DMS 273 treated with DMSO at 0.1 percent for 48 hours (cell line): ENCODE data around the gene RIN3.
"Not testable (repeated sequence)": the region's sequence is repeated elsewhere in the genome, so short reads cannot be mapped to it uniquely, and the experiment has no call there.

Source experiments
- DNase-seq: peaks from one replicate; lab custom pipeline; 2025; lab: John Stamatoyannopoulos, UW

RIN3 gene

GRCh38 chr14:92665661-92666110 lies 152.1 kb downstream of the RIN3 start:
- no peak for DNase-seq

DNA sequence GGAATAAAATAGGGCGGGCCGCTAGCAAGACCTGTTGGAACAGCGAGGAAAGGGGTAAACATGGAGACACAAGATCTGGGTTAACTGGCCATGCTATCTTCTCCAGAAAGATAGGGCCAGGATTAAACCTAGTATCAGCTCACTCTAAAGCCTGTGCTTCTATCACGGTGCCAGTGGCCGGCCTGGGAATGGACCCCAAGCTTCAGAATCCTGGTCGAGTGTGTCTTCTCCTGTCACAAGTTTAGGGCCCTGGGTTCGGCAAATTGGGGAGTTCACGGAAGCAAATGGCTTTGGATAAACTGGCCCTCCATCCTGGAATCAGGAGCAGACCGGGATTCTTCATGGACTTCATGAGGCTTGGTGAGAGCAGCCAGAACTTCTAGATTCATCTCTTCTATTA lies 152.7 kb downstream of the RIN3 start:
- no peak for DNase-seq

DNA sequence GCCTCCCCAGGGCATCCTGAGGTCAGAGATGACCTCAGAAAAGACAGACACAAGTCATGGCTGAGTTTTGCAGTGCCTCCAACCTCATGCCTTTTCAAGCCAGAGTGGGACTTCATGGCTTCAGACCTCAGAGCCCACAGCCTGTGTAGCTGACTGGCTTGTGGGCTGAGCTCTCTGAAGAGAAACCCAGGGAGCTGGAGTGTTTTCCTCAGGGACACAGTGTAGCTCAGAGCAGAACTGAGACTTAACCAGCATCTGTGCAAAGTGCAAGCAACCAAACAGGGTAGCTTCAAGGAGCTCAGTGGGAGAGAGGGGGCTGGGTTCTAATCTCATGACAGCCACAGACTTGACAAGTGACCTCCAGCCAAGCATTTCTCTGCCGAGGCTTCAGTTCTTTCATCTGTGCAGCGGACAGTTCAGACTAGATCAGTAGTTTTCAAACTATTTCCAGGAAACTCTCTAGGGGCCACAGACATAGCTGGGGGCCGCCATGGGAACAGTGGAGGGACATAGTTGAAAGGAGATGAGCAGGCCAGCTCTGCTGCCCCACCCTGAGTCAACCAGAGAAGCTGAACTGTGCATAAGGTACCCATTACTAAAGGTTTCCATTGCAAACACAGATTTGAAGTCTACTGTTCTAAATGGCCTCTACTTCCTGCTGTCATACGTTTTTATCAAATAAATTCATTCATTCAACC lies 154.8 kb downstream of the RIN3 start:
- DNase-seq = no peak

GRCh38 chr14:92670160-92670559 lies 156.6 kb downstream of the RIN3 start:
- peak; percentile 91 for DNase-seq

DNA sequence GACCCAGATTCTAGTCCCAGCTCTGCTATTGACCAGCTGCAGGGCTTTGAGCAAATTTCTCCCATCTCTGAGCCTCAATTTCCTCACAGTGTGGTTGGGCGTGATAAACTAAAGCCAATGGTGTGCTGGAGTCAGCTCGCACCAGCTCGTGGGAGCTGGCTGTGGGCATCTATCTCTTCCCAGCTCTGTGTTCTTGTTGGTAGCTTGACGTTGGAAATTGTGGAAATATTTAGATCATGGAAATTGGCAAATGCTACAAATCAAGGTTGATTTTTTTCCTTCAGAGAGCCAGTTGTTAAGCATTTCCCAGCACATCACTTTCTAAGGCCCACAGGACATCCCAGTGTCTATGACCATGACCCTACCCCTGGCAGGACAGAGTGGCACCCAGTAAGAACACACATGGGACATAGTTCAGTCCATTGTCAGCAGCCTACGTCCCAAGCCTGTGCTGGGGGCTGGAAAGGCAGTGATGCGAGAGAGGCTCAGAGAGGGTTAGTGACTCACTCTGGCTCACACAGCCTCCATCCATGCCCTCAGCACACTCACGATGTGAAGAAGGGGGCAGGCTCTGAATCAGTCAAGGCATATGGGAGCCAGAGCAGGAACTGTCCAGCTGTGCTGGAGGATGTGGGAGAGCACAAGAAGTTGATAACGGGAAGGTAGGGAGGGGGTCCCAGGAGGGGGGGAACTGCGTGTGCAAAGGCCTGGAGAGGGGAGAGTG lies 157.2 kb downstream of the RIN3 start:
- no peak for DNase-seq

DNA sequence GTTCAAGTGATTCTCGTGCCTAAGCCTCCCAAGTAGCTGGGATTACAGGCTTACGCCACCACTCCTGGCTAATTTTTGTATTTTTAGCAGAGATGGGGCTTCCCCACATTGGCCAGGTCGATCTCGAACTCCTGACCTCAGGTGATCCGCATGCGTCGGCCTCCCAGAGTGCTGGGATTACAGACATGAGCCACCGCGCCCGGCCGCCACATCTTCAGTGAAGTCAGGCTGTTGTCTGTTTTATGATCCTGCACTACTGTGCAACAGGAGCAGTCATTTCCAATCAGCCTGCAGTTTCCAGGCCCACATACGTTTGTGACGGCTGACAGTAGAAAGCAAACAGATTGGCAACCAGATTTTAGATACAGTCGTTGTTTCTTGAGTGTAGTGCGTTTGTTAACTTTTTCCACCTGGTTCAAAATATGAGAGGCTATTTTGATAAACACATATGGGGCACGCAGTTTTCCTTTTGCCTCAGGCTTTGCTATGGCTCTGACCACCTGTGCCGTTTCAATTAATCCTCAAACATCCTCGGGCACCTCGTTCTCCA lies 160.1 kb downstream of the RIN3 start:
- no peak for DNase-seq

DNA sequence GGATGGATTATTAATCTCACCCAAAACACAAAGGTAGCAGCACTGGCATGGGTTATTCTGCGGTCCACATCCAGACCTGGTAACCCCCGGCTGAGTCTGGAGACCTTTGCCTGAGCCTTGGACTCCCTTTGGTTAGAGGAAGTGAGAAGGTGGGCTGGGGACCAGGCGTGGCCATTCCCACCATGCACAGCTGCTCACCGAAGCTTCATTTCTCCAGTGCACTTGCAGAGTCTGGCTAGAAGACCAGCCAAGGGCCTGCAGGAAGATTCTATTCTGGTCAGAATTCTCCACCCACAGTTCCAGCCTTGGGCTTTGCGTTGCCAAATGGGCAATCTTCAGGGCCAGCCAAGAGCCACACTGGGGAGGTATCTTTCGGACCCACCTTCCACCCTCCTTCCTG lies 161.8 kb downstream of the RIN3 start:
- DNase-seq = no peak

GRCh38 chr14:92675976-92676375 lies 162.4 kb downstream of the RIN3 start:
- DNase-seq = no peak

GRCh38 chr14:92676403-92677086 lies 163.0 kb downstream of the RIN3 start:
- DNase-seq = no peak

GRCh38 chr14:92677087-92677668 lies 163.6 kb downstream of the RIN3 start:
- DNase-seq = no peak

DNA sequence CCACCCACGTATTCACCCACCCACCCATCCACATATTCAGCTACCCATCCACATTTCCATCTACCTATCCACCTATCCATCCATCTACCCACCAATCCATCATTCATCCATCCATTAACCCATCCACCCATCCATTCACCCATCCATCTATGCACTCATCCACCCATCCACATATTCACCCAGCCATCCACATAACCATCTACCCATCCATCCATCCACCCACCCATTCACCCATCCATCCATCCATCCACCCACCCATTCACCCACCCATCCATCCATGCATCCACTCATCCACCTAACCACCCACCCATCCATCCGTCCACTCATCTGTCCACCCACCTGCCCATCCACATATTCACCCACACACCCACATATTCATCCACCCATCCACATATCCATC lies 164.4 kb downstream of the RIN3 start:
- DNase-seq = no peak

DNA sequence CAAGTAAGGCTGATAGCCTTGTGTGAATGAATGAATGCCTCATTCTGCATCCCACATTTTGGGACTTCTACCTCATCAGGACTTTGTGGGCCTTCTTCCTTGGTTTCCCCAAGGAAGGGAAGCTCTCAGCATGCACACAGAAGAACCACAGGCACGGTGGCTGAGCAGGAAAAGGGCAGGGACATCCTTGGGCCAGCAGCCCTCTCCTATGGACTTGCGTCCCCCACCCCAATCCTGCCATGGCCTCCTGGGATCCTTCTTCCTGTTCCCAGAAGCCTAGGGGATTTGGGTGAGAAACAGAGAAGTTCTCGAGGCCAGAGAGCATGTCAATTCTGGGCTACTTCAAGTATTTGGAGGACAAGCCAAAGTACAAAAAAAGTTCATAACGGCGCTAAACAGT lies 165.2 kb downstream of the RIN3 start:
- DNase-seq = no peak

- DNase-seq = no peak
Observed at GRCh38 chr14:92679246-92679645, 165.7 kb downstream of the RIN3 start.

DNA sequence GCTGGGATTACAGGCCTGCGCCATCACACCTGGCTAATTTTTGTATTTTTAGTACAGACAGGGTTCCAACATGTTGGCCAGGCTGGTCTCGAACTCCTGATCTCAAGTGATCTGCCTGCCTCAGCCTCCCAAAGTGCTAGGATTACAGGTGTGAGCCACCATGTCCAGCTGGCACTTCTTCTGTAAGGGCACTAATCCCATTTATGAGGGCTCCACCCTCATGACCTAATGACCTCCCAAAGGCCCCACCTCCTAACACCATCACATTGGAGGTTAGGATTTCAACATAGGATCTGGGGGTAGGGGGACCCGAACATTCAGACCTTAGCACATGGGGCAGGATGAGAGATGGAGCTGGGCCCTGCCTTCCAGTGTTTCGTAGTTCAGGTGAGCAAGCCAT lies 166.7 kb downstream of the RIN3 start:
- DNase-seq = not testable (repeated sequence)

GRCh38 chr14:92680781-92681650 lies 167.4 kb downstream of the RIN3 start:
- peak; percentile 13 for DNase-seq

GRCh38 chr14:92683041-92683440 lies 169.5 kb downstream of the RIN3 start:
- DNase-seq = no peak

- no peak for DNase-seq
Observed at GRCh38 chr14:92684801-92685560, 171.4 kb downstream of the RIN3 start.

GRCh38 chr14:92685784-92686355 lies 172.3 kb downstream of the RIN3 start:
- no peak for DNase-seq

DNA sequence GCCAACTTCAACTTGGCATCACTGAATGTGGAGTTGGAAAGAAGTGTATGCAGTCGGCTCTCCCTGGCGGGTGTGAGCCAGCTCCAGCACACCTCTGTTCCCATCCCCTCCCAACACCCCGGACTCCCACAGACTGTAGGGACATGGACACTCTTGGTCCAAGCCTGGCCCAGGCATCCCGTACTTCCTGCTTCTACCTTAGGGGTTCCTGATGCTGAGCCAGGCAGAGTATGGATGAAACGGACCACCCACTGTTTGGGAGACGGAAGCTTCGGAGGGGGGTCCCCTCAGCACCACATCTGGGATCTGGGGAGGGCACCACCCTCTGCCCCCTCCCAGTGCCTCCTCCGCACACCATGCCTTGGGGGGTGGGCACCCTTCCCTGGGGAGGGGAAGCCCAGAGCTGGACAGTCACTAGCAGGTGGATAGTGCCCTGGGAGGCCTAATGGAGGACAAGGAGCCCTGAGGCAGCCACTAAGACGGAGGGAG lies 172.9 kb downstream of the RIN3 start:
- DNase-seq = no peak

DNA sequence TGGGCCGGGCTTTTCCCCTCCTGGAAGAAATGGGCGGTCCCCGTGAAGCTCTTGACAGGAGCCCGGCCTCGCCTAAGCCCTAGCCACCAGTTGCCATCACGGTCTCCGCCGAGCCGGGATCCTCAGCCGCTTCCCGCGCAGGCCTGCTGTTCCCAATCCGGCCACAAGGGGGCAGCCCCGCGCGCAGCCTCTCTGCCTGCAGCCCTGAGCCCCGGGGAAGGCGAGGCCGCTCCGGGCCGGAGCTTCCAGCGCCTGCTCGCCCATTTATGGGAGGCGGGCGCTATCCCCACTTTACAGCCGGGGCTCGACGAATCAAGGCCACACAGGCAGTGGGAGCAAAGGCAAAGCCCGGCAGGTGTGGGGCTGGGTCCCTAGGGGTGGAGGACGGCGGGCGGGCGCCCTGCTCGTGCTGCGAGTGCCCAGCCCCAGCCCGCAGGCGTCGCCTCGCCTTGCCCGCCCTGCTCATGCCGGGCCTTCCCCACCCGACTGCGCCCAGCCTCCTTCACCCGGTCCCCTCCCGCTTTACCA lies 173.4 kb downstream of the RIN3 start:
- peak; percentile 51 for DNase-seq
